ENCODE data around the gene COTL1.

COTL1 gene

DNA sequence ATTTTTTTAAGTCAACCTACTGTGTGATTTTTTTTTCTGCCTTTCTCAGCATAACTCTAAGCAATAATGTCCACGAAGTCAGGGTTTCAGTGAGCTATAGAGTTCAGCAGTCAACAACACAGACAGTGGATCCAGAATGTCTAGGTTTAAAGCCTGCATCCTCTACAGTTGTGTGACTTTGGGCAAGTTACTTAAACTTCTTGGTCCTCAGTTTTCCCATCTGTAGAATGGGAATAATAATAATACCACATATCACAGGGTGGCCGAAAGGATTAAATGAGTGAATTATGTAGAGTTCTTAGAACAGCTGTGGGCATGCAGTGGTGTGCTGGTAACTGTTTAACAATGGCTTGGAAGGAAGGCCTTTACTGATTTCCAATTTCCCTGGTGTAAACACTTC, 74.6 kb downstream of the COTL1 start:
- Histone ChIP-seq H3K27me3 (no peaks in the 10 kb centered on the region), H3K4me1 (no peaks in the 10 kb centered on the region), H3K36me3 (no peaks in the 10 kb centered on the region), H3K4me3 (ENCODE audit: low read depth, low read length) (no peak overlapping the region), H3K9me3 (no peaks in the 10 kb centered on the region)
- TF ChIP-seq, protein P1, sequence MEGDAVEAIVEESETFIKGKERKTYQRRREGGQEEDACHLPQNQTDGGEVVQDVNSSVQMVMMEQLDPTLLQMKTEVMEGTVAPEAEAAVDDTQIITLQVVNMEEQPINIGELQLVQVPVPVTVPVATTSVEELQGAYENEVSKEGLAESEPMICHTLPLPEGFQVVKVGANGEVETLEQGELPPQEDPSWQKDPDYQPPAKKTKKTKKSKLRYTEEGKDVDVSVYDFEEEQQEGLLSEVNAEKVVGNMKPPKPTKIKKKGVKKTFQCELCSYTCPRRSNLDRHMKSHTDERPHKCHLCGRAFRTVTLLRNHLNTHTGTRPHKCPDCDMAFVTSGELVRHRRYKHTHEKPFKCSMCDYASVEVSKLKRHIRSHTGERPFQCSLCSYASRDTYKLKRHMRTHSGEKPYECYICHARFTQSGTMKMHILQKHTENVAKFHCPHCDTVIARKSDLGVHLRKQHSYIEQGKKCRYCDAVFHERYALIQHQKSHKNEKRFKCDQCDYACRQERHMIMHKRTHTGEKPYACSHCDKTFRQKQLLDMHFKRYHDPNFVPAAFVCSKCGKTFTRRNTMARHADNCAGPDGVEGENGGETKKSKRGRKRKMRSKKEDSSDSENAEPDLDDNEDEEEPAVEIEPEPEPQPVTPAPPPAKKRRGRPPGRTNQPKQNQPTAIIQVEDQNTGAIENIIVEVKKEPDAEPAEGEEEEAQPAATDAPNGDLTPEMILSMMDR (IDR thresholded peaks at IDR 0.05; ENCODE audit: low read depth, low read length) = no peak
- DNase-seq = no peak

DNA sequence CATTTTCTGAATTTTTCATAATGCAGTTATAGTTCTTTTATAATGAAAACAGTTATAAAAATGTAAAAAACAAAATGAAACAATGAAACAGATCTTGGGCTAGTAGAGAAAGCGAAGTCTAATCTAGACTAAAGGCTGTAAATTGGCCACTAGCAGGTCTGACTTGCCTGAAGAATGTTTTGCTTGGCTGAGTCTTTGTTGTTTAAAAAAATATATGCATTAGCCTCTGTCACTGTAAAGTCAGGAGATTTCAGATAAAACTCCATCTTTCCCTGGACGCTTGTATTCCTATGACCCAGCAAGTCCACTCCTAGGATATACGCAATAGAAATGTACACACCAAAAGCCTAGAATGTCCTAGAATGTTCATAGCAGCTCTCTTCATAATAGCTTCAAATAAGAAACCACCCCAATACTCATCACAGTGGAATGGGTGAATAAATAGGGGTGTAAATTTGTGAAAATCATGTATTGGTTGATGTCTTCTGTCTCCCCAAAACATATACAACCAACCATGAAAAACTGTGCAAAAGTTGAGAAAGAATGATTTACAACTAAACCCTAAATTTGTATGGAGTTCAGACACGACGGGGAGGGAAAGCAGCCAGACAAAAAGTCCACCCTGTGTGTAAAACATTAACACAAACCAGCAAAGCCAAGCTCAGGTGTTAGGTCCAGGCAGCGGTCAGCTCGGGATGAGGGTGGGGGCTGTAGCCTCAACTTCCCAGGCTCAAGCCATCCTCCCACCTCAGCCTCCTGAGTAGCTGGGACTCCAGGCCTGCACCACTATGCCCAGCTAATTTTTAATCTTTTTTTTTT, 75.7 kb downstream of the COTL1 start:
- TF ChIP-seq, protein P1 (IDR thresholded peaks at IDR 0.05; ENCODE audit: low read depth, low read length) = no peak
- DNase-seq = no peak
- no peak overlapping the region for H3K4me3 ChIP-seq (ENCODE audit: low read depth, low read length)
- no peaks in the 10 kb centered on the region for H3K9me3 ChIP-seq
- H3K4me1 ChIP-seq = no peaks in the 10 kb centered on the region
- no peaks in the 10 kb centered on the region for H3K27me3 ChIP-seq
- H3K36me3 ChIP-seq = no peaks in the 10 kb centered on the region

DNA sequence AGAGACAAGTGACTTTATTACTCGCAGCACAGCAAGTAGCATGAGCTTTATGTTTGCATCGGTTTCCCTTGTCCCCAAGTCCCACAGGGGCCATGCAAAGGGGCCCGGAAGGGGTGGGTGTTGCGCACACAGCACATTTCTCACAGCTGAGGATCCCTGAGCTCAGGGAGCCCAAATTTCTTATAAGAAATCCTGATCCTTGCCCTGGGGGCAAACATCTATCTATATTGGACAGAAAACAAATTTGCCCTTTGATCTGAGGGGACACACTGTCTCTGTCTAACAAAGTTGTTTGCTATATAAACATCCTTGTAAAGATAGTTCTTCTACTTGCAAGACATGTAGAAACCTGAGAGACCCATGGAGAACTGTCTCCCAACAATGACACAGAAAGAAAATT, 77.7 kb downstream of the COTL1 start:
- TF ChIP-seq, protein P1 (IDR thresholded peaks at IDR 0.05; ENCODE audit: low read depth, low read length) = no peak
- H3K4me1 ChIP-seq = no peaks in the 10 kb centered on the region
- H3K9me3 ChIP-seq = no peaks in the 10 kb centered on the region
- no peak for DNase-seq
- H3K36me3 ChIP-seq = no peaks in the 10 kb centered on the region
- no peaks in the 10 kb centered on the region for H3K27me3 ChIP-seq
- no peak overlapping the region for H3K4me3 ChIP-seq (ENCODE audit: low read depth, low read length)

DNA sequence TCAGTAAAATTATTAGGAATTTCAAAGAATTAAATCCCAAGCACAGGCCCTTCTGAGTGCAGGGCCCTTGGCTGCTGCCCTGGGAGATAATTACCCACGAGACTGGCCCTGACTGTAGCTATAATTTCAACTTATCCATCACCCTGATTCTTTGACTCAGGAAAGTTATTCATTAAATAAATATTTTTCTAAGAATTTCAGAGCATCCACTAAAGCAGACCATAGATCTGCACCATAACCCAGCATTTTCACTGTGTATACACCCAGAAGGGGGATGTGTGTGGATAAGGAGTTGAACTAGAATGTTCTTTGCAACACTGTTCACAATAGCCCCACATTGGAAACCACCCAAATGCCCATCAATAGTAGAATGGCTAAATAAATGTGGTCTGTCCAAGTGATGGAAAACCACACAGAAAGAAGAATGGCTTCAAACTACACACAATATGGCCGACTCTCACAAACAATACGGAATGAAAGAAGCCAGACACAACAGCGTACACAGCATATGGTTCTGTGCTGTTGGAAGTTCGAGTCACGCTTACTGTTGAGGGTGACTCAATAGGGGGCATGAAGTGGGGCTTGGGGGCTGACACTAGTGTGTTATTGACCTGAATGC, 79.5 kb downstream of the COTL1 start:
- no peak for DNase-seq
- TF ChIP-seq, protein P1 (IDR thresholded peaks at IDR 0.05; ENCODE audit: low read depth, low read length) = no peak
- Histone ChIP-seq H3K4me3 (ENCODE audit: low read depth, low read length) (no peak overlapping the region), H3K4me1 (no peaks in the 10 kb centered on the region), H3K27me3 (no peaks in the 10 kb centered on the region), H3K36me3 (no peaks in the 10 kb centered on the region), H3K9me3 (no peaks in the 10 kb centered on the region)

DNA sequence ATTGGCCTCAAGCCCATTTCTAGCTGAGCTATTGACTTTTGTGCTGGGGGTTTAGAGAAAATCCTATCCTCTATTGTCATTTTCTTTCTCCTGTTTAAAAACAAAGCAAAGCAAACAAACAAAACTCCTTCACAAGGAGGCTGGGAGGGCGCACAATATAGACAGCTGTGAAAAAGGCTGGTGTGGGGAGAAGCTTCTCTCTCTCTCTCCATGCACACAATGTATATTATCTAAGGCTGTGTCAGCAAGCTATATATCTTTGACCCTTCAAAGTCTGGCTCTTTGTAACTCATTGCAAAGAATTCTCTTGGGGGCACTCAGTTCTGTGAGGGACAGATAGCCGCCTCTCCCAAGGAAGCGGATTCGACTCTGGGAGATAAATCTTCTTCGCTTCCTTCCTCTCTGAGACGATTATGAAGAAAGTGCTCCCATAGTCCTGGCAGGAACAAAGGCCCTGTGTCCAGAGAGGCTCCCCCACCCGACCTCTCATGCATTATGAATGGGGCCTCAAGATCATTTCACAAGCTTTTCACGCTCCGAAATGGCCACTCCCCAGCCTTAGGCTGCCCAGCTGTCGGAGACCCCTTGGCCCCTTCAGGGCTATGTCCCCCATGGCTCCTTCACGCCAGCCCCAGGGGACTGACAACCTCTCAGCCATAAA, 80.3 kb downstream of the COTL1 start:
- no peaks in the 10 kb centered on the region for H3K36me3 ChIP-seq
- no peaks in the 10 kb centered on the region for H3K4me1 ChIP-seq
- no peaks in the 10 kb centered on the region for H3K9me3 ChIP-seq
- no peak overlapping the region for H3K4me3 ChIP-seq (ENCODE audit: low read depth, low read length)
- DNase-seq = no peak
- no peaks in the 10 kb centered on the region for H3K27me3 ChIP-seq
- TF ChIP-seq, protein P1 (IDR thresholded peaks at IDR 0.05; ENCODE audit: low read depth, low read length) = no peak

DNA sequence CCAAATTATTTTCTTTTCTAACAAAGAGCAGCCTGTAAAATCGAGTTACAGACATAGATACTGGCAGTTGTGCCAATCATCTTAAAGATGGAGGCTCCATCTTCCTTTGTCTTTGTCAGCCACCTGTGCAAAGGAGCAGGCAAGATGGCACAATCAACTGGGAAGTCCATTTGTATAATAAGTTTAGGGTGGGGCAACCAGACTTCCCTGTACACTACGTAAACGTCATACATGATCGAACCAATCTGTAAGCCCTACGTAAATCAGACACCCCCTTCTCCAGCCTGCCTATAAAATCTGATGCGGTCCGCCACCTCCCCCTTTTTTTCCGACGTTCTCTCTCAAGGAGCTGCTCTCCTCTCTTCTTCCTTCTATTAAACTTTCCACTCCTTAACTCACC, 82.0 kb downstream of the COTL1 start:
- DNase-seq = no peak
- no peaks in the 10 kb centered on the region for H3K36me3 ChIP-seq

More for the DNA sequence above, 82.0 kb downstream of the COTL1 start:
- TF ChIP-seq, protein P1 (IDR thresholded peaks at IDR 0.05; ENCODE audit: low read depth, low read length) = no peak
- Histone ChIP-seq H3K4me1 (no peaks in the 10 kb centered on the region), H3K9me3 (no peaks in the 10 kb centered on the region), H3K27me3 (no peaks in the 10 kb centered on the region), H3K4me3 (ENCODE audit: low read depth, low read length) (no peak overlapping the region)
